Measurements from ENCODE around the gene ORAI3. TPM values are rescaled to one million over a fixed set of nuclear protein-coding genes. Genes with fewer than 3 reads are reported as not detected.
A peak's percentile ranks its signal among the peaks of the same experiment; 100 is the strongest.

Gene ORAI3
- total and polyA plus RNA-seq, 2 donors (not counting 1 experiment from before 2014, with no cell fraction given) = 41.1 to 74.1 TPM

GRCh38 chr16:30986129-30986991 is 37.5 kb downstream of the ORAI3 start:
- DNase-seq (ENCODE audit: low read depth in 2 of 2) = no peak
- no peaks in the 10 kb centered on the region for H3K9me3 ChIP-seq (ENCODE audit: control insufficient read depth, insufficient read depth, low read depth, low read length)
- H3K4me2 ChIP-seq (ENCODE audit: extremely low read depth, insufficient read depth, low read length) = no peak overlapping the region
- no peak overlapping the region for H2AFZ ChIP-seq (ENCODE audit: low read length)
- H3K9ac ChIP-seq (ENCODE audit: insufficient read depth, low read length) = no peak overlapping the region
- peak overlapping the region; percentile 69 for H3K27ac ChIP-seq (ENCODE audit: insufficient read depth, low read length)
- peaks cover 11% of the 10 kb centered on the region for H3K4me1 ChIP-seq (ENCODE audit: control insufficient read depth, extremely low read depth, insufficient read depth, low read length)
- no peaks in the 10 kb centered on the region for H3K79me2 ChIP-seq (ENCODE audit: control insufficient read depth, insufficient read depth, low read length)
- TF ChIP-seq EZH2 (IDR thresholded peaks at IDR 0.05; ENCODE audit: low read length, missing control alignments) = no peak
- TF ChIP-seq CTCF (conservative IDR thresholded peaks at IDR 0.05 in 1 of 2, IDR thresholded peaks at IDR 0.05 in 1 of 2; ENCODE audit: low read depth in 1 of 2, low read length in 2 of 2) = no peak
- peak overlapping the region in 1 of 4 experiments; percentile 63 for H3K4me3 ChIP-seq (replicated peaks in 1 of 4; ENCODE audit: control extremely low read depth in 1 of 4, insufficient read depth in 1 of 4, low read depth in 3 of 4, low read length in 4 of 4)
- H4K20me1 ChIP-seq (ENCODE audit: control insufficient read depth, extremely low read depth, insufficient read depth, low read length) = no peaks in the 10 kb centered on the region
- no peaks in the 10 kb centered on the region for H3K27me3 ChIP-seq (ENCODE audit: control insufficient read depth, insufficient read depth, low read length)
- H3K36me3 ChIP-seq (ENCODE audit: control insufficient read depth, insufficient read depth, low read length) = peaks cover 16% of the 10 kb centered on the region

DNA sequence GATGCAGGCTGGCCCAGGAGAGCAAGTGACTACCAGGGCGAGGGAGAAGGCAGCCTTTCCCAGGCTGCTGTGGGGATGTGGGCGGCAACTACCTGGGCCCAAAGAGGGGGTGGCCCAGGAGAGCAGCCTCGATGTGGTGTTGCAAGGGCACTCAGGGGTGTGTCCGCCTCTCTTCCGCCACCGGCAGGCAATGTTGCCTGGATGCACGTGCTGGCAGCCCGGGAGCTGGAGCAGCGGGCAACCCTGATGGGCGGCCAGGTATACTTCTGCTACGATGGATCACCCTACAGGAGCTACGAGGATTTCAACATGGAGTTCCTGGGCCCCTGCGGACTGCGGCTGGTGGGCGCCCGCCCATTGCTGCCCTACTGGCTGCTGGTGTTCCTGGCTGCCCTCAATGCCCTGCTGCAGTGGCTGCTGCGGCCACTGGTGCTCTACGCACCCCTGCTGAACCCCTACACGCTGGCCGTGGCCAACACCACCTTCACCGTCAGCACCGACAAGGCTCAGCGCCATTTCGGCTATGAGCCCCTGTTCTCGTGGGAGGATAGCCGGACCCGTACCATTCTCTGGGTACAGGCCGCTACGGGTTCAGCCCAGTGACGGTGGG is 38.8 kb downstream of the ORAI3 start:
- H3K27ac ChIP-seq (ENCODE audit: insufficient read depth, low read length) = no peak overlapping the region
- H3K4me3 ChIP-seq (replicated peaks in 1 of 4; ENCODE audit: control extremely low read depth in 1 of 4, insufficient read depth in 1 of 4, low read depth in 3 of 4, low read length in 4 of 4) = no peak overlapping the region
- H3K4me2 ChIP-seq (ENCODE audit: extremely low read depth, insufficient read depth, low read length) = no peak overlapping the region
- no peak for TF ChIP-seq CTCF (conservative IDR thresholded peaks at IDR 0.05 in 1 of 2, IDR thresholded peaks at IDR 0.05 in 1 of 2; ENCODE audit: low read depth in 1 of 2, low read length in 2 of 2)
- no peak for TF ChIP-seq EZH2 (IDR thresholded peaks at IDR 0.05; ENCODE audit: low read length, missing control alignments)
- H3K9me3 ChIP-seq (ENCODE audit: control insufficient read depth, insufficient read depth, low read depth, low read length) = no peaks in the 10 kb centered on the region
- H3K4me1 ChIP-seq (ENCODE audit: control insufficient read depth, extremely low read depth, insufficient read depth, low read length) = peaks cover 11% of the 10 kb centered on the region
- H3K79me2 ChIP-seq (ENCODE audit: control insufficient read depth, insufficient read depth, low read length) = no peaks in the 10 kb centered on the region
- no peak overlapping the region for H3K9ac ChIP-seq (ENCODE audit: insufficient read depth, low read length)
- no peak for DNase-seq (ENCODE audit: low read depth in 2 of 2)
- no peak overlapping the region for H2AFZ ChIP-seq (ENCODE audit: low read length)
- H4K20me1 ChIP-seq (ENCODE audit: control insufficient read depth, extremely low read depth, insufficient read depth, low read length) = no peaks in the 10 kb centered on the region
- H3K36me3 ChIP-seq (ENCODE audit: control insufficient read depth, insufficient read depth, low read length) = peaks cover 13% of the 10 kb centered on the region
- H3K27me3 ChIP-seq (ENCODE audit: control insufficient read depth, insufficient read depth, low read length) = no peaks in the 10 kb centered on the region

DNA sequence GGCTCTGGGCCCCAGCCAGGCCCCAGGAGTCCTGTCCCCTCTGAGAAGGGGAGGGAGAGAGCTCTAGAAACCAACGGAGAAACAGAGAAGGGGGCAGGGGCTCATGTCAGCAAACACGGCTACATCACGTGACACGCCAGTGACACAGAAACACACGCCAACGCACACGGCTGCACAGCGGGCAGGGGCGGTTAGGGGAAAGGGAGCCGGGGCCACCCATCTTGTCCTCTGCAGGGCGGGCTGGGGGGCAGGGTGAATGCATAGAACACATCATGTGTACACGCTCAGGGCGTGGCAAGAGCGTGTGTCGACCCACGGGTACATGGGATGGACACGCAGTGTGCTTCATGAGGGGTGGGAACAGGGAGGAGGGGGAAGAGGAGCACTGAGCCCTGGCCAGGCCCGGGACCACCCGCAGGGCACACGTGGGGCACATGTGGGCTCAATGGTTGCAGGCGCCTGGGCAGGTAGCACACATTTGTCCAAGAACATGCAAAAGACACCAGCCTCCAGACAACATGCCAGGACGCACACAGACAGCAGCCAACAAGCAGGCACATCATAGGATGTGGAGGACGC is 40.7 kb downstream of the ORAI3 start:
- H3K9me3 ChIP-seq (ENCODE audit: control insufficient read depth, insufficient read depth, low read depth, low read length) = no peaks in the 10 kb centered on the region
- H2AFZ ChIP-seq (ENCODE audit: low read length) = no peak overlapping the region
- H3K9ac ChIP-seq (ENCODE audit: insufficient read depth, low read length) = no peak overlapping the region
- H3K36me3 ChIP-seq (ENCODE audit: control insufficient read depth, insufficient read depth, low read length) = peaks cover 10% of the 10 kb centered on the region
- H3K27me3 ChIP-seq (ENCODE audit: control insufficient read depth, insufficient read depth, low read length) = no peaks in the 10 kb centered on the region
- no peak overlapping the region for H3K4me2 ChIP-seq (ENCODE audit: extremely low read depth, insufficient read depth, low read length)
- no peak overlapping the region for H3K4me3 ChIP-seq (replicated peaks in 1 of 4; ENCODE audit: control extremely low read depth in 1 of 4, insufficient read depth in 1 of 4, low read depth in 3 of 4, low read length in 4 of 4)
- H3K4me1 ChIP-seq (ENCODE audit: control insufficient read depth, extremely low read depth, insufficient read depth, low read length) = peaks cover 11% of the 10 kb centered on the region
- no peak for TF ChIP-seq EZH2 (IDR thresholded peaks at IDR 0.05; ENCODE audit: low read length, missing control alignments)
- no peak for TF ChIP-seq CTCF (conservative IDR thresholded peaks at IDR 0.05 in 1 of 2, IDR thresholded peaks at IDR 0.05 in 1 of 2; ENCODE audit: low read depth in 1 of 2, low read length in 2 of 2)
- H3K79me2 ChIP-seq (ENCODE audit: control insufficient read depth, insufficient read depth, low read length) = no peaks in the 10 kb centered on the region
- H3K27ac ChIP-seq (ENCODE audit: insufficient read depth, low read length) = no peak overlapping the region
- DNase-seq (ENCODE audit: low read depth in 2 of 2) = no peak
- H4K20me1 ChIP-seq (ENCODE audit: control insufficient read depth, extremely low read depth, insufficient read depth, low read length) = no peaks in the 10 kb centered on the region

All from fibroblast of lung (primary cell).